Anterior cingulate cortex (tissue), 58 donors: ENCODE results near the gene SNAP47.

ENCODE experiments used
- DNase-seq, 58 donors: peaks; one replicate each; lab custom pipeline; 2025; lab: John Stamatoyannopoulos, UW

Gene SNAP47

GRCh38 chr1:227793948-227794816, 58.9 kb downstream of the SNAP47 start:
- DNase-seq: peak in 1 of 58 donors; percentile 29

GRCh38 chr1:227794817-227795192, 59.6 kb downstream of the SNAP47 start:
- no peak for DNase-seq

GRCh38 chr1:227795732-227796131, 60.5 kb downstream of the SNAP47 start:
- no peak for DNase-seq

GRCh38 chr1:227796359-227796915, 61.2 kb downstream of the SNAP47 start:
- DNase-seq: no peak

GRCh38 chr1:227797144-227797543, 61.9 kb downstream of the SNAP47 start:
- no peak for DNase-seq

- no peak for DNase-seq
These were observed 62.4 kb downstream of the SNAP47 start for GRCh38 chr1:227797625-227798024.

- no peak for DNase-seq
These were observed 63.0 kb downstream of the SNAP47 start for GRCh38 chr1:227798078-227798802.

GRCh38 chr1:227799756-227800155, 64.5 kb downstream of the SNAP47 start:
- DNase-seq: no peak

GRCh38 chr1:227803933-227804332, 68.7 kb downstream of the SNAP47 start:
- no peak for DNase-seq

- no peak for DNase-seq
These were observed 70.5 kb downstream of the SNAP47 start for GRCh38 chr1:227805606-227806197.

- DNase-seq: no peak
These were observed 73.3 kb downstream of the SNAP47 start for GRCh38 chr1:227808566-227808965.

GRCh38 chr1:227809026-227809425, 73.8 kb downstream of the SNAP47 start:
- no peak for DNase-seq

GRCh38 chr1:227813962-227814361, 78.7 kb downstream of the SNAP47 start:
- DNase-seq: no peak

GRCh38 chr1:227815468-227816409, 80.5 kb downstream of the SNAP47 start, which contains the start of gene PRSS38:
Gene PRSS38, plus strand, starts transcription at chr1:227815675. Its CDS starts 42 bp downstream, at chr1:227815717.
- no peak for DNase-seq

- no peak for DNase-seq
These were observed 81.7 kb downstream of the SNAP47 start for GRCh38 chr1:227816750-227817446.

- no peak for DNase-seq
These were observed 88.3 kb downstream of the SNAP47 start for GRCh38 chr1:227823537-227823936.

GRCh38 chr1:227824204-227824603, 89.0 kb downstream of the SNAP47 start:
- no peak for DNase-seq

GRCh38 chr1:227828786-227829185, 93.6 kb downstream of the SNAP47 start:
- DNase-seq: no peak
